ENCODE data around the gene MAP1A. TPM values are rescaled to one million over a fixed set of nuclear protein-coding genes. Genes with fewer than 3 reads are reported as not detected.
"Not testable (repeated sequence)": the region's sequence is repeated elsewhere in the genome, so short reads cannot be mapped to it uniquely, and the experiment has no call there.

The MAP1A gene
- polyA plus RNA-seq, 1 donor (not counting 4 experiments of a cell fraction or from before 2014, with no cell fraction given) = 0.13 TPM

- dilution Hi-C loops (cut with MboI; ENCODE audit: extremely low pct_ligation_motif_present, low sequenced_read_pairs) = no loop called here
- Histone ChIP-seq H3K9me1 (ENCODE audit: control insufficient read depth, extremely low read depth, insufficient read depth, low read length) (no peaks in the 10 kb centered on the region), H3K36me3 (ENCODE audit: control insufficient read depth in 2 of 2, extremely low read depth in 1 of 2, insufficient read depth in 2 of 2, low read length in 2 of 2) (peaks cover 4 to 8% of the 10 kb centered on the region in 2 experiments), H3K4me2 (ENCODE audit: control insufficient read depth, extremely low read depth, insufficient read depth, low read depth, low read length) (no peak overlapping the region), H3K9ac (ENCODE audit: control insufficient read depth, extremely low read depth, insufficient read depth, low read length) (no peak overlapping the region), H2AFZ (ENCODE audit: control insufficient read depth, low read length) (no peak overlapping the region), H3K27ac (ENCODE audit: control insufficient read depth, insufficient read depth, low read length) (no peak overlapping the region), H3K27me3 (ENCODE audit: control insufficient read depth, extremely low read depth, insufficient read depth, low read length) (no peaks in the 10 kb centered on the region), H3K4me3 (ENCODE audit: control insufficient read depth in 2 of 3, extremely low read depth in 1 of 3, insufficient read depth in 2 of 3, low read depth in 1 of 3, low read length in 3 of 3) (no peak overlapping the region), H3K79me2 (ENCODE audit: control insufficient read depth, insufficient read depth, low read length) (no peaks in the 10 kb centered on the region), H4K20me1 (ENCODE audit: control insufficient read depth, extremely low read depth, insufficient read depth, low read length) (no peaks in the 10 kb centered on the region), H3K9me3 (ENCODE audit: control insufficient read depth, low read depth, low read length) (no peaks in the 10 kb centered on the region), H3K4me1 (ENCODE audit: control insufficient read depth, extremely low read depth, insufficient read depth, low read length) (no peaks in the 10 kb centered on the region)
- DNase-seq (ENCODE audit: low read depth, low spot score) (no peak), FAIRE-seq (no peak)
- TF ChIP-seq EZH2 (IDR thresholded peaks at IDR 0.05; ENCODE audit: low read length) (no peak), CTCF (optimal IDR thresholded peaks at IDR 0.05 in 1 of 3, IDR thresholded peaks at IDR 0.05 in 1 of 3, conservative IDR thresholded peaks at IDR 0.05 in 1 of 3; ENCODE audit: extremely low read depth in 1 of 3, insufficient read depth in 2 of 3, low read length in 3 of 3) (no peak)
Measured at GRCh38 chr15:43552986-43553385, 35.6 kb downstream of the MAP1A start.

GRCh38 chr15:43562753-43563152 is 45.3 kb downstream of the MAP1A start:
- H2AFZ ChIP-seq (ENCODE audit: control insufficient read depth, low read length); H3K9ac ChIP-seq (ENCODE audit: control insufficient read depth, extremely low read depth, insufficient read depth, low read length); H3K9me3 ChIP-seq (ENCODE audit: control insufficient read depth, low read depth, low read length); H3K79me2 ChIP-seq (ENCODE audit: control insufficient read depth, insufficient read depth, low read length); H3K27ac ChIP-seq (ENCODE audit: control insufficient read depth, insufficient read depth, low read length); dilution Hi-C loops (cut with MboI; ENCODE audit: extremely low pct_ligation_motif_present, low sequenced_read_pairs); H3K36me3 ChIP-seq (ENCODE audit: control insufficient read depth in 2 of 2, extremely low read depth in 1 of 2, insufficient read depth in 2 of 2, low read length in 2 of 2); DNase-seq (ENCODE audit: low read depth, low spot score); H3K4me1 ChIP-seq (ENCODE audit: control insufficient read depth, extremely low read depth, insufficient read depth, low read length); H3K4me3 ChIP-seq (ENCODE audit: control insufficient read depth in 2 of 3, extremely low read depth in 1 of 3, insufficient read depth in 2 of 3, low read depth in 1 of 3, low read length in 3 of 3); H3K9me1 ChIP-seq (ENCODE audit: control insufficient read depth, extremely low read depth, insufficient read depth, low read length); H4K20me1 ChIP-seq (ENCODE audit: control insufficient read depth, extremely low read depth, insufficient read depth, low read length); H3K4me2 ChIP-seq (ENCODE audit: control insufficient read depth, extremely low read depth, insufficient read depth, low read depth, low read length); FAIRE-seq; H3K27me3 ChIP-seq (ENCODE audit: control insufficient read depth, extremely low read depth, insufficient read depth, low read length): not testable (repeated sequence)

GRCh38 chr15:43563793-43564192 is 46.4 kb downstream of the MAP1A start:
- H2AFZ ChIP-seq (ENCODE audit: control insufficient read depth, low read length); H3K79me2 ChIP-seq (ENCODE audit: control insufficient read depth, insufficient read depth, low read length); dilution Hi-C loops (cut with MboI; ENCODE audit: extremely low pct_ligation_motif_present, low sequenced_read_pairs); H3K4me2 ChIP-seq (ENCODE audit: control insufficient read depth, extremely low read depth, insufficient read depth, low read depth, low read length); H3K27me3 ChIP-seq (ENCODE audit: control insufficient read depth, extremely low read depth, insufficient read depth, low read length); H3K9me1 ChIP-seq (ENCODE audit: control insufficient read depth, extremely low read depth, insufficient read depth, low read length); H3K27ac ChIP-seq (ENCODE audit: control insufficient read depth, insufficient read depth, low read length); H3K36me3 ChIP-seq (ENCODE audit: control insufficient read depth in 2 of 2, extremely low read depth in 1 of 2, insufficient read depth in 2 of 2, low read length in 2 of 2); DNase-seq (ENCODE audit: low read depth, low spot score); H4K20me1 ChIP-seq (ENCODE audit: control insufficient read depth, extremely low read depth, insufficient read depth, low read length); H3K4me3 ChIP-seq (ENCODE audit: control insufficient read depth in 2 of 3, extremely low read depth in 1 of 3, insufficient read depth in 2 of 3, low read depth in 1 of 3, low read length in 3 of 3); H3K9ac ChIP-seq (ENCODE audit: control insufficient read depth, extremely low read depth, insufficient read depth, low read length); FAIRE-seq; H3K9me3 ChIP-seq (ENCODE audit: control insufficient read depth, low read depth, low read length); H3K4me1 ChIP-seq (ENCODE audit: control insufficient read depth, extremely low read depth, insufficient read depth, low read length): not testable (repeated sequence)

- H4K20me1 ChIP-seq (ENCODE audit: control insufficient read depth, extremely low read depth, insufficient read depth, low read length); H3K79me2 ChIP-seq (ENCODE audit: control insufficient read depth, insufficient read depth, low read length); H3K4me1 ChIP-seq (ENCODE audit: control insufficient read depth, extremely low read depth, insufficient read depth, low read length); H2AFZ ChIP-seq (ENCODE audit: control insufficient read depth, low read length); H3K36me3 ChIP-seq (ENCODE audit: control insufficient read depth in 2 of 2, extremely low read depth in 1 of 2, insufficient read depth in 2 of 2, low read length in 2 of 2); H3K9me3 ChIP-seq (ENCODE audit: control insufficient read depth, low read depth, low read length); DNase-seq (ENCODE audit: low read depth, low spot score); H3K9ac ChIP-seq (ENCODE audit: control insufficient read depth, extremely low read depth, insufficient read depth, low read length); H3K27ac ChIP-seq (ENCODE audit: control insufficient read depth, insufficient read depth, low read length); H3K4me2 ChIP-seq (ENCODE audit: control insufficient read depth, extremely low read depth, insufficient read depth, low read depth, low read length); H3K27me3 ChIP-seq (ENCODE audit: control insufficient read depth, extremely low read depth, insufficient read depth, low read length); H3K9me1 ChIP-seq (ENCODE audit: control insufficient read depth, extremely low read depth, insufficient read depth, low read length); dilution Hi-C loops (cut with MboI; ENCODE audit: extremely low pct_ligation_motif_present, low sequenced_read_pairs); H3K4me3 ChIP-seq (ENCODE audit: control insufficient read depth in 2 of 3, extremely low read depth in 1 of 3, insufficient read depth in 2 of 3, low read depth in 1 of 3, low read length in 3 of 3): not testable (repeated sequence)
- FAIRE-seq = peak; percentile 94
Measured at GRCh38 chr15:43566615-43567014, 49.2 kb downstream of the MAP1A start.
